ENCODE results near the gene BET1L. TPM values are rescaled to one million over a fixed set of nuclear protein-coding genes. Genes with fewer than 3 reads are reported as not detected.

BET1L gene
- total RNA-seq, 3 donors from 2014 or later (not counting 1 experiment from before 2014, with no cell fraction given), result 32.4 to 44.1 (median 35.8) TPM

DNA sequence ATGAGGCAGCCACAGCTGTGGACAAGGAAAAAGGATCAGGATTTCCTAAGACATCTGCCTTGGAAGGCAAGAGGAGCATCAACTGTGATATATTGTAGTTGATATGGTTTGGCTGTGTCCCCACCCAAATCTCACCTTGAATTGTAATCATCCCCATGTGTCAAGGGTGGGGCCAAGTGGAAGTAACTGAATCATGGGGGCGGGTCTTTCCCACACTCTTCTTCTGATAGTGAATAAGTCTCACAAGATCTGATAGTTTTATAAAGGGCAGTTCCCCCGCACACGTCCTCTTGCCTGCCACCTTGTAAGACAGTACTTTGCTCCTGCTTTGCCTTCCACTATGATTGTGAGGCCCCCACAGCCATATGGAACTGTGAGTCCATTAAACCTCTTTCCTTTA lies 10.5 kb upstream of the BET1L start:
- intact Hi-C loops (cut with micrococcal nuclease), result no loop called here
- H3K27ac Mint-ChIP-seq, result no peak overlapping the region
- H3K4me1 ChIP-seq (ENCODE audit: control insufficient read depth, insufficient read depth, low read length), result no peaks in the 10 kb centered on the region
- DNase-seq (no peak), ATAC-seq (no peak)
- no peak overlapping the region for H3K4me3 Mint-ChIP-seq
- peaks cover 36% of the 10 kb centered on the region for H3K36me3 ChIP-seq (ENCODE audit: control insufficient read depth, insufficient read depth, low read length)
- H3K27ac ChIP-seq (ENCODE audit: low read length), result no peak overlapping the region
- H3K27me3 Mint-ChIP-seq (ENCODE audit: low read depth in 2 of 2), result no peaks in the 10 kb centered on the region
- TF ChIP-seq, protein P1, sequence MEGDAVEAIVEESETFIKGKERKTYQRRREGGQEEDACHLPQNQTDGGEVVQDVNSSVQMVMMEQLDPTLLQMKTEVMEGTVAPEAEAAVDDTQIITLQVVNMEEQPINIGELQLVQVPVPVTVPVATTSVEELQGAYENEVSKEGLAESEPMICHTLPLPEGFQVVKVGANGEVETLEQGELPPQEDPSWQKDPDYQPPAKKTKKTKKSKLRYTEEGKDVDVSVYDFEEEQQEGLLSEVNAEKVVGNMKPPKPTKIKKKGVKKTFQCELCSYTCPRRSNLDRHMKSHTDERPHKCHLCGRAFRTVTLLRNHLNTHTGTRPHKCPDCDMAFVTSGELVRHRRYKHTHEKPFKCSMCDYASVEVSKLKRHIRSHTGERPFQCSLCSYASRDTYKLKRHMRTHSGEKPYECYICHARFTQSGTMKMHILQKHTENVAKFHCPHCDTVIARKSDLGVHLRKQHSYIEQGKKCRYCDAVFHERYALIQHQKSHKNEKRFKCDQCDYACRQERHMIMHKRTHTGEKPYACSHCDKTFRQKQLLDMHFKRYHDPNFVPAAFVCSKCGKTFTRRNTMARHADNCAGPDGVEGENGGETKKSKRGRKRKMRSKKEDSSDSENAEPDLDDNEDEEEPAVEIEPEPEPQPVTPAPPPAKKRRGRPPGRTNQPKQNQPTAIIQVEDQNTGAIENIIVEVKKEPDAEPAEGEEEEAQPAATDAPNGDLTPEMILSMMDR (IDR thresholded peaks at IDR 0.05), result no peak
- peaks cover 4% of the 10 kb centered on the region for H3K36me3 Mint-ChIP-seq
- no peaks in the 10 kb centered on the region for H3K9me3 Mint-ChIP-seq
- H3K9me3 ChIP-seq (ENCODE audit: control insufficient read depth, insufficient read depth, low read length), result no peaks in the 10 kb centered on the region
- H3K27me3 ChIP-seq (ENCODE audit: control insufficient read depth, insufficient read depth, low read length), result no peaks in the 10 kb centered on the region
- WGBS (ENCODE audit: insufficient coverage), result 94% methylated on average over 3 of the region's 3 CpGs
- no peak overlapping the region for H3K4me3 ChIP-seq (ENCODE audit: low read length)
- H3K4me1 Mint-ChIP-seq, result peaks cover 7 to 14% of the 10 kb centered on the region in 2 donors

DNA sequence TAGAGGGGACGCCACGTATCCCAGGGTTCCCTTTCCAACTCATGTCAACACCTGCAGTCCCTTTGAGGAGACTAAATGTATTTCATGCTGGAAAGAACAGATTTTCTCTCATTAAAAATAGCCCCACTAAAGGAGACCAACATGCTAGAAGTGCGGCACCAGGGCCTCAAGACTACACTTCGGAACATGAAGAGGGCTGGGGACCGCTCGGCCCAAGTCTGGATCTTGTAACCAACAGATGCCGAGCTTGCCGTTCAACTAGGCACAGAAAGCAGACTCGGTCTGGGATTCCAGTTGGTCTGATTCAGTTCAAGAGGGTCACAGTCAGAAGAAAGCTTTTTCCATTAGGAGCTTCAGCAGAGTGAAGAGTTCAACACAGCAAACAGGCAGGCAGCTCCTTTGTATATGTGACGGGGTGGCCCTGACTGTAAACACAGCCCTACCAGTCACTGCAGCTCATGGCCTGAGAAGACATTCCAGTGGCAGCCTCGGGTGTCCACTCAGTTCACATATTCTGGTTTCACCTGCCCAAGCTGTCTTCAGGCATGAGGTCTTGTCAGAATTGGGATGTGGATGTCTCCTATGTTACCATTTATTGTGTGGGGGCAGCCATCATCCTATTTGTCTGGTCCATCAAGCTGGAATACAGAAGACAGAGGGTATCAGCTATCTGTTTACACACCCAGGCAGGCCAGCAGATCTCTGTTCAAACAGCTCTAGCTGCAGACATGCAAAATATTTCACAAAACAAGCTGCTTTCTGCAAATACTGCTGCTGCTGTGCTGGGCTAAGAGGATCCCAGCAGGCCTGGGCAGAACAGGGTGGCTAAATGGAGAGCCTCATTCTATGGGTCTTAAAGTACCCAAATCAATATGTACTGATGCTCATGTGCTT lies 9.1 kb upstream of the BET1L start:
- intact Hi-C loops (cut with micrococcal nuclease), result no loop called here
- TF ChIP-seq, protein P1 (IDR thresholded peaks at IDR 0.05), result no peak
- H3K4me3 ChIP-seq (ENCODE audit: low read length), result no peak overlapping the region
- H3K36me3 ChIP-seq (ENCODE audit: control insufficient read depth, insufficient read depth, low read length), result peaks cover 48% of the 10 kb centered on the region
- no peaks in the 10 kb centered on the region for H3K27me3 Mint-ChIP-seq (ENCODE audit: low read depth in 2 of 2)
- H3K4me3 Mint-ChIP-seq, result no peak overlapping the region
- no peak overlapping the region for H3K27ac Mint-ChIP-seq
- H3K9me3 ChIP-seq (ENCODE audit: control insufficient read depth, insufficient read depth, low read length), result no peaks in the 10 kb centered on the region
- 92% methylated on average over 11 of the region's 11 CpGs for WGBS (ENCODE audit: insufficient coverage)
- peaks cover 7 to 14% of the 10 kb centered on the region in 2 donors for H3K4me1 Mint-ChIP-seq
- ATAC-seq (no peak), DNase-seq (no peak)
- H3K27me3 ChIP-seq (ENCODE audit: control insufficient read depth, insufficient read depth, low read length), result no peaks in the 10 kb centered on the region
- H3K4me1 ChIP-seq (ENCODE audit: control insufficient read depth, insufficient read depth, low read length), result no peaks in the 10 kb centered on the region
- no peak overlapping the region for H3K27ac ChIP-seq (ENCODE audit: low read length)
- H3K36me3 Mint-ChIP-seq, result no peaks in the 10 kb centered on the region
- H3K9me3 Mint-ChIP-seq, result no peaks in the 10 kb centered on the region

DNA sequence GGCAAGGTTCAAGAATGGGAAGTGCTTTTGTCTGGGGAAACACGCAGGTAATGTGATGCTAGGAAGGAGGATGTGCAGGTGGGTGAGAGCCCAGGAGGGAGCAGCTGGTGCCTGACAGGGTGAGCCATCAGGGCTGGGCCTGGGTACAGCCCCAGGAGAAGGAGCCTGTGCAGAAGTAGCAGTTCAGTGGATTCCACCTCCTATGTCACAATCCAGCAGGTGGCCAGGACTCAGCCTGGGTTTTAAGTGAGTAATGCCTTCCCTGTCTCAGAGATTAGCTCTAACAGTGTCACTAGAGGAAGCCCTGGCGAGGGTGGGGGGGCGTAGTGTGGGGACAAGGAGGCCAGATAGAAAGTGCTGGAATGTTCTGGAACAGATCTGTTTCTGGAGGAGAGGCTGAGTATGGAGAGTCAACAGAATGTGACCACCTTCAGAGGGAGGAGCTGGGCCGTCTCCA lies 8.4 kb upstream of the BET1L start:
- no peaks in the 10 kb centered on the region for H3K9me3 ChIP-seq (ENCODE audit: control insufficient read depth, insufficient read depth, low read length)
- DNase-seq (no peak), ATAC-seq (no peak)
- Mint-ChIP-seq H3K4me3 (no peak overlapping the region), H3K4me1 (peaks cover 7 to 17% of the 10 kb centered on the region in 2 donors), H3K9me3 (no peaks in the 10 kb centered on the region), H3K27ac (peak overlapping the region in 1 of 2 donors; percentile 13), H3K36me3 (no peaks in the 10 kb centered on the region), H3K27me3 (ENCODE audit: low read depth in 2 of 2) (no peaks in the 10 kb centered on the region)
- WGBS (ENCODE audit: insufficient coverage), result 92% methylated on average over 4 of the region's 4 CpGs
- no peaks in the 10 kb centered on the region for H3K27me3 ChIP-seq (ENCODE audit: control insufficient read depth, insufficient read depth, low read length)
- TF ChIP-seq, protein P1 (IDR thresholded peaks at IDR 0.05), result no peak
- no peak overlapping the region for H3K4me3 ChIP-seq (ENCODE audit: low read length)
- peaks cover 55% of the 10 kb centered on the region for H3K36me3 ChIP-seq (ENCODE audit: control insufficient read depth, insufficient read depth, low read length)
- H3K4me1 ChIP-seq (ENCODE audit: control insufficient read depth, insufficient read depth, low read length), result no peaks in the 10 kb centered on the region
- intact Hi-C loops (cut with micrococcal nuclease), result no loop called here
- no peak overlapping the region for H3K27ac ChIP-seq (ENCODE audit: low read length)
